Measurements from ENCODE around the gene ZDHHC18.

ZDHHC18 gene

GRCh38 chr1:26799479-26800142 lies 26.9 kb upstream of the ZDHHC18 start:
- TF ChIP-seq RAD21 (IDR thresholded peaks at IDR 0.05; ENCODE audit: low read depth) (0 out of 2 replicates have a peak, but pooled peaks have one; percentile 11), MAX (IDR thresholded peaks at IDR 0.05) (0 out of 2 replicates have a peak, but pooled peaks have one; percentile 16), CEBPB (IDR thresholded peaks at IDR 0.05) (no peak), FOXM1 (IDR thresholded peaks at IDR 0.05; ENCODE audit: borderline replicate concordance, low read depth) (no peak)
- TF ChIP-seq, protein P1, sequence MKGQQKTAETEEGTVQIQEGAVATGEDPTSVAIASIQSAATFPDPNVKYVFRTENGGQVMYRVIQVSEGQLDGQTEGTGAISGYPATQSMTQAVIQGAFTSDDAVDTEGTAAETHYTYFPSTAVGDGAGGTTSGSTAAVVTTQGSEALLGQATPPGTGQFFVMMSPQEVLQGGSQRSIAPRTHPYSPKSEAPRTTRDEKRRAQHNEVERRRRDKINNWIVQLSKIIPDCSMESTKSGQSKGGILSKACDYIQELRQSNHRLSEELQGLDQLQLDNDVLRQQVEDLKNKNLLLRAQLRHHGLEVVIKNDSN (IDR thresholded peaks at IDR 0.05), result no peak

GRCh38 chr1:26810105-26810504 lies 16.4 kb upstream of the ZDHHC18 start:
- TF ChIP-seq TEAD4 (IDR thresholded peaks at IDR 0.05) (peak; percentile 43; the same call in 1 of the 2 replicates), RAD21 (IDR thresholded peaks at IDR 0.05; ENCODE audit: low read depth) (peak; percentile 75), TCF12 (IDR thresholded peaks at IDR 0.05; ENCODE audit: low read depth) (0 out of 2 replicates have a peak, but pooled peaks have one; percentile 16)

DNA sequence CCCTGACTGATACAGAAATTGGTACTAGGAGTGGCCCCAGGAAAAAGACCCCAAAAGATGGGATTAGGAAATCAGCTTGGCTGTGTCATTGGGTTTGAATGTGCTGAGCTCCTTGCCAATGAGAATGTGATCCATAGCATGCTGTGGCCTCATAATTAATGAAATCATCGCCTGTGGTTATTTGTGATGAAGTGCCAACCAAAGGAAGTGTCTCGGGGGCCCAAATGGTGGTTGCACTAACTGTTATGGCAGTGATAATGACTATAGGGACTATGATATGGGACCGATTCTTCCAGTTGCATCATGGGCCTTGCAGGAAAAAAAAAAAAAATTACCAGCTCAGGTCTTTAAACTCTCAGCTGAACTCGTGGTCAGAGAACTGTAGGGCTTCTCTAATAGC lies 15.4 kb upstream of the ZDHHC18 start:
- TF ChIP-seq NFIC (IDR thresholded peaks at IDR 0.05) (no peak), TEAD4 (IDR thresholded peaks at IDR 0.05) (no peak), TAF1 (IDR thresholded peaks at IDR 0.05; ENCODE audit: low read depth) (no peak)

DNA sequence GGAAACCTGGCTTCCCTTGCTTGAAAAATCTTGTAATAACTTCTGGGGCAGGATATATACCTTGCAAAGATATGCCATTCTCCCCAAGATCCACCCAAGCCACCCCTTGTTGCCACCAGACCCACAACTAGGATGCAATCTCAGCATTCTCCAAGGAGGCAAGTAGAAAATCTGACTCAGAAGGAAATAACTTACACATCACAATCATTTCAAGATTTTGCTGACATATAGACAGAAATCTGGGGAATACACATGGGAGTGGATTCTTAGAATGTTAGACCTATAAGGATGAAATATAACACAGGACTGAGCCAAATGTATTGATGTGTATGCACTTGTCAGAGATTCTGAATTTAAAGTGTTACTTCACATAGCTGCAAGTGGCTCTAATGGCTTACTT lies 14.8 kb upstream of the ZDHHC18 start:
- TF ChIP-seq EGR1 (IDR thresholded peaks at IDR 0.05) (no peak), ZBTB7A (IDR thresholded peaks at IDR 0.05; ENCODE audit: low read depth) (no peak), CEBPB (IDR thresholded peaks at IDR 0.05) (no peak), REST (IDR thresholded peaks at IDR 0.05; ENCODE audit: low read depth) (no peak), FOXM1 (IDR thresholded peaks at IDR 0.05; ENCODE audit: borderline replicate concordance, low read depth) (no peak), CREB1 (IDR thresholded peaks at IDR 0.05; ENCODE audit: low read depth) (no peak), TAF1 (IDR thresholded peaks at IDR 0.05; ENCODE audit: low read depth) (no peak), EP300 (IDR thresholded peaks at IDR 0.05; ENCODE audit: borderline replicate concordance) (no peak), TCF12 (IDR thresholded peaks at IDR 0.05; ENCODE audit: low read depth) (no peak), TEAD4 (IDR thresholded peaks at IDR 0.05) (no peak), YY1 (IDR thresholded peaks at IDR 0.05; ENCODE audit: low read depth) (no peak), RAD21 (IDR thresholded peaks at IDR 0.05; ENCODE audit: low read depth) (no peak), MAX (IDR thresholded peaks at IDR 0.05) (no peak), NFIC (IDR thresholded peaks at IDR 0.05) (no peak)
- TF ChIP-seq, protein P1 (IDR thresholded peaks at IDR 0.05), result no peak

GRCh38 chr1:26814377-26814776 lies 12.1 kb upstream of the ZDHHC18 start:
- TF ChIP-seq, protein P1 (IDR thresholded peaks at IDR 0.05), result no peak
- TF ChIP-seq CEBPB (IDR thresholded peaks at IDR 0.05), result no peak
- TF ChIP-seq TAF1 (IDR thresholded peaks at IDR 0.05; ENCODE audit: low read depth), result no peak
- TF ChIP-seq TCF12 (IDR thresholded peaks at IDR 0.05; ENCODE audit: low read depth), result no peak
- TF ChIP-seq EGR1 (IDR thresholded peaks at IDR 0.05), result no peak
- TF ChIP-seq MAX (IDR thresholded peaks at IDR 0.05), result no peak
- TF ChIP-seq EP300 (IDR thresholded peaks at IDR 0.05; ENCODE audit: borderline replicate concordance), result no peak
- no peak for TF ChIP-seq CREB1 (IDR thresholded peaks at IDR 0.05; ENCODE audit: low read depth)
- TF ChIP-seq TEAD4 (IDR thresholded peaks at IDR 0.05), result no peak
- TF ChIP-seq REST (IDR thresholded peaks at IDR 0.05; ENCODE audit: low read depth), result no peak
- TF ChIP-seq NFIC (IDR thresholded peaks at IDR 0.05), result no peak
- no peak for TF ChIP-seq YY1 (IDR thresholded peaks at IDR 0.05; ENCODE audit: low read depth)
- no peak for TF ChIP-seq RAD21 (IDR thresholded peaks at IDR 0.05; ENCODE audit: low read depth)
- TF ChIP-seq FOXM1 (IDR thresholded peaks at IDR 0.05; ENCODE audit: borderline replicate concordance, low read depth), result no peak
- no peak for TF ChIP-seq ZBTB7A (IDR thresholded peaks at IDR 0.05; ENCODE audit: low read depth)

Data from Ishikawa (cell line).